Upper lobe of left lung (tissue), 6 donors: ENCODE measurements around the gene ELOVL5. TPM values are rescaled to one million over a fixed set of nuclear protein-coding genes. Genes with fewer than 3 reads are reported as not detected.
A peak's percentile ranks its signal among the peaks of the same experiment; 100 is the strongest.

Experiments used
- ATAC-seq, 2 donors: fragments of 200-7000 bp; cut with Tn5 transposase; one replicate each; pipeline ENCODE4 v1.9.1; 2022; ENCODE audit warnings: mild to moderate bottlenecking in 2 of 2, moderate library complexity in 2 of 2; ENCODE audit not compliant: low FRiP score in 2 of 2
- DNase-seq, 2 donors: peaks; one replicate each; pipeline ENCODE4 v3.0.0-alpha.2; 2019 to 2020
- H3K27ac ChIP-seq, 4 donors: fragments of 200-600 bp; sonication (generic); one replicate each; pipeline ENCODE4 v1.5.1; 2016 to 2019
- H3K27me3 ChIP-seq, 4 donors: fragments of 200-600 bp; sonication (generic); one replicate each; pipeline ENCODE4 v1.5.1; 2017 to 2019
- H3K36me3 ChIP-seq, 4 donors: fragments of 200-600 bp; sonication (generic); one replicate each; pipeline ENCODE4 v1.5.1; 2016 to 2019
- H3K4me1 ChIP-seq, 4 donors: fragments of 200-600 bp; sonication (generic); one replicate each; pipeline ENCODE4 v1.5.1; 2018 to 2019
- H3K4me3 ChIP-seq, 4 donors: fragments of 200-600 bp; sonication (generic); one replicate each; pipeline ENCODE4 v1.5.1; 2017 to 2019; ENCODE audit warnings: mild to moderate bottlenecking in 2 of 4, moderate library complexity in 1 of 4
- H3K9me3 ChIP-seq, 4 donors: fragments of 200-600 bp; sonication (generic); one replicate each; pipeline ENCODE4 v1.5.1; 2018 to 2019
- CTCF ChIP-seq, 6 experiments: fragments of 450-650 bp in 4 of 6; fragments of 200-600 bp in 2 of 6; sonication (generic) in 2 of 6; IDR thresholded peaks; one replicate each; pipeline ENCODE4 v1.5.1; 2016 to 2019; ENCODE audit warnings: antibody characterized with exemption in 6 of 6
- EP300 ChIP-seq, 4 donors: sonication (generic); formaldehyde crosslinking; IDR thresholded peaks; one replicate each; pipeline ENCODE4 v1.5.1; 2017; ENCODE audit warnings: antibody characterized with exemption in 4 of 4, control low read depth in 2 of 4
- POLR2A ChIP-seq, 4 donors: fragments of 450-650 bp; IDR thresholded peaks; one replicate each; pipeline ENCODE4 v1.5.1; 2016 to 2017; ENCODE audit warnings: antibody characterized with exemption in 4 of 4, mild to moderate bottlenecking in 2 of 4
- POLR2AphosphoS5 ChIP-seq, 2 donors: sonication (generic); formaldehyde crosslinking; IDR thresholded peaks; one replicate each; pipeline ENCODE4 v1.5.1; 2017; ENCODE audit warnings: antibody characterized with exemption in 2 of 2
- WGBS, 2 donors: methylation state at CpG; one replicate each; pipeline ENCODE4 v1.1.5; 2017 to 2018; 5-methylcytosine and 5-hydroxymethylcytosine counted together
- total RNA-seq, 6 donors: library from RNA; depleted of rRNA in 4 of 6; stranded (reverse); fragments of >200 nt in 4 of 6; gene quantifications; one replicate each; pipeline versions ENCODE4 v1.1.0 to v1.2.1, GENCODE V29; 2016 to 2021
- donor health status: DM: no; HTN: no; CAD: no; lungs with moderate emphysema.
- donor health status: DM: no; HTN: yes; CAD: no; lungs with severe emphysema.

Gene ELOVL5
- total RNA-seq, 6 donors from 2014 or later, result 67.1 to 132 (median 81.2) TPM

- 5 to 6% methylated on average over 6 of the region's 6 CpGs for WGBS, 2 donors
- Histone ChIP-seq H3K36me3 (no peaks in the 10 kb centered on the region), H3K27me3 (no peaks in the 10 kb centered on the region), H3K4me1 (peaks cover 47 to 75% (median 61%) of the 10 kb centered on the region in 4 donors), H3K9me3 (no peaks in the 10 kb centered on the region), H3K4me3 (no peak overlapping the region), H3K27ac (peak overlapping the region; percentile 56 to 77 (median 69))
- no peak for TF ChIP-seq POLR2A (IDR thresholded peaks at IDR 0.05)
- peak in 1 of 4 donors; percentile 12 for TF ChIP-seq EP300 (IDR thresholded peaks at IDR 0.05)
- peak in 1 of 2 donors; percentile 27 for TF ChIP-seq POLR2AphosphoS5 (IDR thresholded peaks at IDR 0.05)
- ATAC-seq (peak in 1 of 2 donors; percentile 6), DNase-seq (no peak)
Observed at GRCh38 chr6:53302678-53303360, 45.9 kb downstream of the ELOVL5 start.

- no peak overlapping the region for H3K4me3 ChIP-seq
- H3K36me3 ChIP-seq, result no peaks in the 10 kb centered on the region
- peak overlapping the region; percentile 56 to 77 (median 69) for H3K27ac ChIP-seq
- no peak for DNase-seq
- H3K27me3 ChIP-seq, result no peaks in the 10 kb centered on the region
- H3K4me1 ChIP-seq, result peaks cover 39 to 75% (median 56%) of the 10 kb centered on the region in 4 donors
- WGBS, 2 donors, result 60 to 62% methylated on average over 7 of the region's 7 CpGs
- TF ChIP-seq POLR2A (IDR thresholded peaks at IDR 0.05) (no peak), POLR2AphosphoS5 (IDR thresholded peaks at IDR 0.05) (peak in 1 of 2 donors; percentile 33)
- no peaks in the 10 kb centered on the region for H3K9me3 ChIP-seq
- ATAC-seq, result peak; percentile 47 to 76
Observed at GRCh38 chr6:53301801-53302537, 46.8 kb downstream of the ELOVL5 start.

GRCh38 chr6:53300656-53301551 lies 47.8 kb downstream of the ELOVL5 start:
- Histone ChIP-seq H3K9me3 (no peaks in the 10 kb centered on the region), H3K27ac (peak overlapping the region; percentile 56 to 77 (median 69)), H3K27me3 (no peaks in the 10 kb centered on the region), H3K4me1 (peaks cover 36 to 74% (median 56%) of the 10 kb centered on the region in 4 donors), H3K4me3 (no peak overlapping the region), H3K36me3 (no peaks in the 10 kb centered on the region)
- ATAC-seq (peak; percentile 67 to 87), DNase-seq (peak in 1 of 2 donors; percentile 82)
- WGBS, 2 donors, result 21 to 25% methylated on average over 9 of the region's 9 CpGs
- TF ChIP-seq POLR2A (IDR thresholded peaks at IDR 0.05) (no peak), CTCF (IDR thresholded peaks at IDR 0.05) (no peak), POLR2AphosphoS5 (IDR thresholded peaks at IDR 0.05) (peak in 1 of 2 donors; percentile 53), EP300 (IDR thresholded peaks at IDR 0.05) (peak in 1 of 4 donors; percentile 12)

- DNase-seq (no peak), ATAC-seq (no peak)
- H3K4me3 ChIP-seq, result no peak overlapping the region
- peaks cover 36 to 74% (median 57%) of the 10 kb centered on the region in 4 donors for H3K4me1 ChIP-seq
- H3K27ac ChIP-seq, result peak overlapping the region in 1 of 4 donors; percentile 14
- peaks cover 0 to 6% (median 1%) of the 10 kb centered on the region in 4 donors for H3K36me3 ChIP-seq
- TF ChIP-seq POLR2A (IDR thresholded peaks at IDR 0.05), result no peak
- TF ChIP-seq POLR2AphosphoS5 (IDR thresholded peaks at IDR 0.05), result no peak
- no peak for TF ChIP-seq EP300 (IDR thresholded peaks at IDR 0.05)
- no peaks in the 10 kb centered on the region for H3K9me3 ChIP-seq
- no peaks in the 10 kb centered on the region for H3K27me3 ChIP-seq
- WGBS, 2 donors, result 83 to 87% methylated on average over 7 of the region's 7 CpGs
Observed at GRCh38 chr6:53299331-53300005, 49.3 kb downstream of the ELOVL5 start.

GRCh38 chr6:53297004-53297403 lies 51.7 kb downstream of the ELOVL5 start:
- WGBS, 2 donors, result 86 to 91% methylated on average over 4 of the region's 4 CpGs

More at GRCh38 chr6:53297004-53297403, 51.7 kb downstream of the ELOVL5 start:
- no peak overlapping the region for H3K4me3 ChIP-seq
- peak overlapping the region in 1 of 4 donors; percentile 16 for H3K27ac ChIP-seq
- TF ChIP-seq EP300 (IDR thresholded peaks at IDR 0.05) (no peak), POLR2A (IDR thresholded peaks at IDR 0.05) (no peak), POLR2AphosphoS5 (IDR thresholded peaks at IDR 0.05) (no peak), CTCF (IDR thresholded peaks at IDR 0.05) (no peak)
- no peak for ATAC-seq
- no peak for DNase-seq
- H3K9me3 ChIP-seq, result no peaks in the 10 kb centered on the region
- no peaks in the 10 kb centered on the region for H3K27me3 ChIP-seq
- peaks cover 0 to 6% (median 4%) of the 10 kb centered on the region in 4 donors for H3K36me3 ChIP-seq
- peaks cover 21 to 51% (median 35%) of the 10 kb centered on the region in 4 donors for H3K4me1 ChIP-seq
